Lung (tissue), 12 donors: Measurements from ENCODE around the gene HIVEP1. TPM values are rescaled to one million over a fixed set of nuclear protein-coding genes. Genes with fewer than 3 reads are reported as not detected.

Source experiments
- ATAC-seq: fragments of 200-7000 bp; cut with Tn5 transposase; one replicate; pipeline ENCODE4 v1.9.1; 2020; ENCODE audit warnings: moderate number of reproducible peaks; ENCODE audit not compliant: insufficient read depth, low FRiP score
- DNase-seq, 3 donors: peaks; one replicate each; pipeline ENCODE4 v3.0.0-alpha.2; 2013 to 2017
- H3K27ac ChIP-seq, 2 donors: one replicate each; pipeline ENCODE4 v1.5.1; 2013; ENCODE audit warnings: mild to moderate bottlenecking in 2 of 2, moderate library complexity in 2 of 2, control low read depth in 1 of 2, inconsistent platforms in 1 of 2, low read depth in 1 of 2, low read length in 1 of 2
- H3K27me3 ChIP-seq, 3 donors: one replicate each; pipeline ENCODE4 v1.5.1; 2013; ENCODE audit warnings: low read length in 2 of 3; ENCODE audit not compliant: control insufficient read depth in 3 of 3, insufficient read depth in 3 of 3
- H3K36me3 ChIP-seq, 4 donors: one replicate each; pipeline ENCODE4 v1.5.1; 2013; ENCODE audit warnings: low read length in 4 of 4, mild to moderate bottlenecking in 1 of 4, moderate library complexity in 1 of 4; ENCODE audit not compliant: control insufficient read depth in 4 of 4, insufficient read depth in 4 of 4
- H3K4me1 ChIP-seq, 5 donors: one replicate each; pipeline ENCODE4 v1.5.1; 2013; ENCODE audit warnings: low read length in 5 of 5, mild to moderate bottlenecking in 2 of 5, moderate library complexity in 1 of 5; ENCODE audit not compliant: control insufficient read depth in 5 of 5, insufficient read depth in 5 of 5
- H3K4me3 ChIP-seq: one replicate; pipeline ENCODE4 v1.5.1; 2013; ENCODE audit warnings: mild to moderate bottlenecking, control low read depth, moderate library complexity
- H3K9ac ChIP-seq, 2 donors: one replicate each; pipeline ENCODE4 v1.5.1; 2013; ENCODE audit warnings: low read length in 2 of 2, control low read depth in 1 of 2; ENCODE audit not compliant: insufficient read depth in 1 of 2
- H3K9me3 ChIP-seq, 4 donors: one replicate each; pipeline ENCODE4 v1.5.1; 2013; ENCODE audit warnings: low read length in 3 of 4, mild to moderate bottlenecking in 1 of 4, moderate library complexity in 1 of 4; ENCODE audit not compliant: control insufficient read depth in 4 of 4, insufficient read depth in 3 of 4
- CTCF ChIP-seq: IDR thresholded peaks from 2 replicates; pipeline ENCODE4 v1.5.1; 2012; ENCODE audit warnings: mild to moderate bottlenecking; ENCODE audit errors: control extremely low read depth, extremely low read depth
- WGBS, 2 donors: extraction: QIAGEN DNeasy Blood & Tissue Kit; methylation state at CpG; one replicate each; pipeline ENCODE4 v1.1.7; 2013; 5-methylcytosine and 5-hydroxymethylcytosine counted together
- polyA plus RNA-seq, 2 donors: library from polyadenylated mRNA; stranded (reverse); fragments of 200-250 nt; gene quantifications; one replicate each; pipeline ENCODE4 v1.2.1, GENCODE V29; 2013
- total RNA-seq, 2 donors: library from RNA; depleted of rRNA in 1 of 2; stranded (reverse); fragments of >200 nt in 1 of 2; gene quantifications; one replicate each; pipeline ENCODE4 v1.2.1, GENCODE V29; 2014 to 2021
- donor health status: control.
- donor health status: control.
- donor health status: Bipolar disorder and iron deficiency.
- donor health status: healthy.
- donor health status: DM: yes; HTN: yes; CAD: no.

The HIVEP1 gene
- total and polyA plus RNA-seq, 4 donors, result 3.1 to 49.6 (median 20.5) TPM

- DNase-seq (no peak), ATAC-seq (no peak)
- 86 to 88% methylated on average over 2 of the region's 2 CpGs for WGBS, 2 donors
- peaks cover 0 to 15% (median 0%) of the 10 kb centered on the region in 5 donors for H3K4me1 ChIP-seq
- no peak for TF ChIP-seq CTCF
- no peak overlapping the region for H3K27ac ChIP-seq
- no peaks in the 10 kb centered on the region for H3K27me3 ChIP-seq
- H3K4me3 ChIP-seq, result no peak overlapping the region
- H3K36me3 ChIP-seq, result no peaks in the 10 kb centered on the region
- no peak overlapping the region for H3K9ac ChIP-seq
- peaks cover 0 to 1% (median 0%) of the 10 kb centered on the region in 4 donors for H3K9me3 ChIP-seq
These were observed 36.5 kb downstream of the HIVEP1 start for GRCh38 chr6:12048609-12049008.

- no peak overlapping the region for H3K4me3 ChIP-seq
- no peak overlapping the region for H3K9ac ChIP-seq
- no peaks in the 10 kb centered on the region for H3K36me3 ChIP-seq
- 68 to 87% methylated on average over 7 of the region's 7 CpGs for WGBS, 2 donors
- no peaks in the 10 kb centered on the region for H3K27me3 ChIP-seq
- DNase-seq (no peak), ATAC-seq (no peak)
- H3K27ac ChIP-seq, result peak overlapping the region in 1 of 2 donors; percentile 56
- H3K9me3 ChIP-seq, result peaks cover 0 to 1% (median 0%) of the 10 kb centered on the region in 4 donors
- peaks cover 0 to 15% (median 0%) of the 10 kb centered on the region in 5 donors for H3K4me1 ChIP-seq
- TF ChIP-seq CTCF, result no peak
These were observed 37.1 kb downstream of the HIVEP1 start for GRCh38 chr6:12049165-12049564.

- Histone ChIP-seq H3K9me3 (peaks cover 0 to 1% (median 0%) of the 10 kb centered on the region in 4 donors), H3K4me3 (no peak overlapping the region), H3K27me3 (no peaks in the 10 kb centered on the region), H3K9ac (no peak overlapping the region), H3K27ac (no peak overlapping the region), H3K4me1 (peaks cover 0 to 12% (median 0%) of the 10 kb centered on the region in 5 donors), H3K36me3 (no peaks in the 10 kb centered on the region)
- no peak for TF ChIP-seq CTCF
- DNase-seq (peak in 1 of 3 donors; percentile 14), ATAC-seq (no peak)
- WGBS, 2 donors, result 26 to 41% methylated on average over 4 of the region's 4 CpGs
These were observed 39.8 kb downstream of the HIVEP1 start for GRCh38 chr6:12051861-12052368.
